Omental fat pad (tissue), 4 donors: ENCODE data around the gene ATP9B. TPM values are rescaled to one million over a fixed set of nuclear protein-coding genes. Genes with fewer than 3 reads are reported as not detected.

Source experiments
- ATAC-seq: fragments of 150-250 bp; one replicate; pipeline ENCODE4 v1.9.1; 2016; ENCODE audit warnings: mild to moderate bottlenecking, moderate library complexity; ENCODE audit not compliant: low FRiP score
- DNase-seq: peaks from one replicate; pipeline ENCODE4 v3.0.0-alpha.2; 2019; ENCODE audit warnings: low spot score
- CTCF ChIP-seq, 3 donors: fragments of 450-650 bp; IDR thresholded peaks; one replicate each; pipeline ENCODE4 v1.5.1; 2016 to 2017; ENCODE audit warnings: antibody characterized with exemption in 3 of 3, mild to moderate bottlenecking in 3 of 3, moderate library complexity in 2 of 3
- total RNA-seq, 4 donors: library from RNA; depleted of rRNA; stranded (reverse); fragments of >200 nt; gene quantifications; one replicate each; pipeline ENCODE4 v1.1.0, GENCODE V29; 2016

The ATP9B gene
- total RNA-seq, 4 donors from 2014 or later: 28.8 to 47.3 (median 39.8) TPM

- TF ChIP-seq CTCF (IDR thresholded peaks at IDR 0.05): no peak
- ATAC-seq: no peak
These were observed 11.2 kb upstream of the ATP9B start for GRCh38 chr18:79058007-79058406.

GRCh38 chr18:79062806-79063205 is 6.4 kb upstream of the ATP9B start:
- TF ChIP-seq CTCF (IDR thresholded peaks at IDR 0.05): no peak
- DNase-seq (no peak), ATAC-seq (no peak)

More at GRCh38 chr18:79058007-79058406, 11.2 kb upstream of the ATP9B start:
- DNase-seq: no peak

- no peak for DNase-seq
- no peak for ATAC-seq
- no peak for TF ChIP-seq CTCF (IDR thresholded peaks at IDR 0.05)
These were observed 5.0 kb upstream of the ATP9B start for GRCh38 chr18:79064228-79064627.

- DNase-seq: no peak
- no peak for TF ChIP-seq CTCF (IDR thresholded peaks at IDR 0.05)
- no peak for ATAC-seq
These were observed 3.4 kb upstream of the ATP9B start for GRCh38 chr18:79065802-79066201.

GRCh38 chr18:79067611-79068010 is 1.6 kb upstream of the ATP9B start:
- DNase-seq (no peak), ATAC-seq (no peak)
- TF ChIP-seq CTCF (IDR thresholded peaks at IDR 0.05): no peak

- ATAC-seq: peak; percentile 39
- TF ChIP-seq CTCF (IDR thresholded peaks at IDR 0.05): no peak
- no peak for DNase-seq
These were observed 755 bp upstream of the ATP9B start for GRCh38 chr18:79068341-79068936.

- no peak for DNase-seq
- ATAC-seq: no peak
- no peak for TF ChIP-seq CTCF (IDR thresholded peaks at IDR 0.05)
These were observed 540 bp downstream of the ATP9B start for GRCh38 chr18:79069717-79070151.
